ENCODE measurements around the gene GPX2. TPM values are rescaled to one million over a fixed set of nuclear protein-coding genes. Genes with fewer than 3 reads are reported as not detected.
A peak's percentile ranks its signal among the peaks of the same experiment; 100 is the strongest.

The GPX2 gene
- total RNA-seq, 1 experiment from 2014 or later: not detected

DNA sequence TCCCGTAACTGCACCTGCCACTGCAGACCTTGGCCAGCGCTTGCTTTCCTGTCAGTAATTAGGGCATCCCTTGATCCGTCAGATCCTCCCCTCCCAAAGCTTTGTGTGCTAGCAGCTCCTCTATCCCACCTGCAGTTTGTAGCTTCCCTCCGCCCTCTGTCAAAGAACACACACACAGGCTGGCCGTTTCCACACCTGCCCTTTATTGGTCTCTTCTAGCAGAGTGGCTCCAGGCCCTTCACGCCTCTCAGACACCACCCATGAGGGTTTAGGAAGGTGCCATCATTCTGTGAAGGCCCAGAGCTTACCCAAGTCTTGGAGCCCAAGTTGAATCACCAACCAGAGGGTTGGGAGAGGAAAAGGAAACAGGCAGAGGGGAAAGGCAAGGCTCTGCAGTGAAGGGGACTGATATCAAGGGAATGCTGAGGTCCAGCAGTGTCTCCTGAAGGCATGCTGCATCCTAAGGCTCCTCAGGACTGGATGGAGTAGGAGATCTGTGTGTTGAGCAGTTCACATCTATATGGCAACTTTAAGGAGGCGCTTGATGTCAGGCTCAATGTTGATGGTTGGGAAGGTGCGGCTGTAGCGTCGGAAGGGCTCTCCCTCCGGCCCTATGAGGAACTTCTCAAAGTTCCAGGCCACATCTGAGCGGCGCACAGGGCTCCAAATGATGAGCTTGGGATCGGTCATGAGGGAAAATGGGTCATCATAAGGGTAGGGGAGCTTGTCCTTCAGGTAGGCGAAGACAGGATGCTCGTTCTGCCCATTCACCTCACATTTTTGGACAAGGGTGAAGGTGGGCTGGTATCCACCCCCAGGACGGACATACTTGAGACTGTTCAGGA is 3.4 kb downstream of the GPX2 start:
- TF ChIP-seq CTCF (conservative IDR thresholded peaks at IDR 0.05; ENCODE audit: low read depth, low read length) (no peak), EZH2 (IDR thresholded peaks at IDR 0.05; ENCODE audit: borderline replicate concordance, low read depth, low read length, poor library complexity, severe bottlenecking) (no peak)
- Histone ChIP-seq H3K4me3 (ENCODE audit: low read depth, low read length, poor library complexity, severe bottlenecking) (no peak overlapping the region), H3K27ac (ENCODE audit: low read depth, low read length, poor library complexity, severe bottlenecking) (no peak overlapping the region), H3K27me3 (replicated peaks; ENCODE audit: insufficient read depth, low read depth, low read length, poor library complexity) (no peaks in the 10 kb centered on the region), H3K36me3 (ENCODE audit: insufficient read depth, low read length, poor library complexity, severe bottlenecking) (no peaks in the 10 kb centered on the region), H3K9me3 (ENCODE audit: low read depth, low read length, poor library complexity, severe bottlenecking) (no peaks in the 10 kb centered on the region), H3K4me1 (ENCODE audit: insufficient read depth, low read length, poor library complexity, severe bottlenecking) (peaks cover 18% of the 10 kb centered on the region)
- DNase-seq (ENCODE audit: low spot score): no peak
- no TSS peak for BruUV-seq (replicated peaks)
- intact Hi-C loops (cut with micrococcal nuclease; ENCODE audit: unreplicated experiment): no loop called here
- CTCF ChIA-PET: no interaction called here
- POLR2A ChIA-PET (ENCODE audit: low non-redundant PET): no interaction called here

- intact Hi-C loops (cut with micrococcal nuclease; ENCODE audit: unreplicated experiment): no loop called here
These were observed 4.7 kb downstream of the GPX2 start for GRCh38 chr14:64937821-64938193.

DNA sequence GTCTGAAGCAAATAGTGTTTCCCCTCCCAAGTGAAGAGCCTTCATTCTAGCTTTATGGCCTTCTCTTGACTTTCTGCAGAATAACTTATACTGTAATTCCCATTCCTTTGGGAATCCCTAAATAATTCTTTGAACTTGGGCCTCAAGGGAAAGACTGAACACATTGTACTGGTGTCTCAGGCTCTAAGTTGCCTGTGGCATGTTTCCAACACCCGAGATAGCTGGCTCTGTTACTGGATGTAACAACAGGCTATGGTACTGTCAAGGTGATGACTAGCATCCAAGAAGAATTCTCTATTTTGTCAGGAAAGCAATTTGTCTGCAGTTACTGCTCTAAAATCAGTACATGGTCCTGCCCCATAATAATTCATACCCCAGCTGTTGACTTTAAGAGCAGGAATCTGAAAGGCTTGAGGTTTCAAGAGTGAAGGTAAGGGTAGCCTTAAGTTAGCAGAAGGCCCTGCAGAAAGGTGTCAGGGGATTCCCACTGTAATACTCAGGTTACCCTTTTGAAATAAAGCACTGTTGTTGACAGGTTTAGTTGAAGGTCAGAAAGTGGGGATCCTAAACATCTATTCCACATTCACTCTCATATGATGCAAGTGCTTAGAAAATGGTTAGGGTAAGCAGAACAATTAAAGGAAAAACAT is 5.2 kb downstream of the GPX2 start:
- intact Hi-C loops (cut with micrococcal nuclease; ENCODE audit: unreplicated experiment): no loop called here
- no peaks in the 10 kb centered on the region for H3K27me3 ChIP-seq (replicated peaks; ENCODE audit: insufficient read depth, low read depth, low read length, poor library complexity)
- H3K36me3 ChIP-seq (ENCODE audit: insufficient read depth, low read length, poor library complexity, severe bottlenecking): no peaks in the 10 kb centered on the region
- no peak for TF ChIP-seq CTCF (conservative IDR thresholded peaks at IDR 0.05; ENCODE audit: low read depth, low read length)
- H3K27ac ChIP-seq (ENCODE audit: low read depth, low read length, poor library complexity, severe bottlenecking): no peak overlapping the region
- ChIA-PET POLR2A (ENCODE audit: low non-redundant PET) (no interaction called here), CTCF (interaction anchor here (0.7 kb wide), 1 partner anchor 114 kb away, joined by 3 read pairs; no protein-coding TSS in a partner anchor)
- BruUV-seq (replicated peaks): no TSS peak
- H3K4me3 ChIP-seq (ENCODE audit: low read depth, low read length, poor library complexity, severe bottlenecking): no peak overlapping the region
- peaks cover 19% of the 10 kb centered on the region for H3K4me1 ChIP-seq (ENCODE audit: insufficient read depth, low read length, poor library complexity, severe bottlenecking)
- DNase-seq (ENCODE audit: low spot score): no peak
- no peaks in the 10 kb centered on the region for H3K9me3 ChIP-seq (ENCODE audit: low read depth, low read length, poor library complexity, severe bottlenecking)

More at GRCh38 chr14:64937821-64938193, 4.7 kb downstream of the GPX2 start:
- no peak overlapping the region for H3K27ac ChIP-seq (ENCODE audit: low read depth, low read length, poor library complexity, severe bottlenecking)
- no peak for DNase-seq (ENCODE audit: low spot score)
- H3K27me3 ChIP-seq (replicated peaks; ENCODE audit: insufficient read depth, low read depth, low read length, poor library complexity): no peaks in the 10 kb centered on the region
- no TSS peak for BruUV-seq (replicated peaks)
- TF ChIP-seq CTCF (conservative IDR thresholded peaks at IDR 0.05; ENCODE audit: low read depth, low read length): peak; percentile 25; the same call in 1 of the 2 replicates
- TF ChIP-seq EZH2 (IDR thresholded peaks at IDR 0.05; ENCODE audit: borderline replicate concordance, low read depth, low read length, poor library complexity, severe bottlenecking): no peak
- H3K36me3 ChIP-seq (ENCODE audit: insufficient read depth, low read length, poor library complexity, severe bottlenecking): no peaks in the 10 kb centered on the region
- peaks cover 19% of the 10 kb centered on the region for H3K4me1 ChIP-seq (ENCODE audit: insufficient read depth, low read length, poor library complexity, severe bottlenecking)
- H3K9me3 ChIP-seq (ENCODE audit: low read depth, low read length, poor library complexity, severe bottlenecking): no peaks in the 10 kb centered on the region
- H3K4me3 ChIP-seq (ENCODE audit: low read depth, low read length, poor library complexity, severe bottlenecking): no peak overlapping the region
- ChIA-PET CTCF (no interaction called here), POLR2A (ENCODE audit: low non-redundant PET) (no interaction called here)
